Activated T-cell treated with anti-CD3 and anti-CD28 coated beads, Interleukin-2, amount 50 U/mL, for 24 hours (primary cell): ENCODE results near the gene UQCRHL.

Source experiments
- DNase-seq: peaks from one replicate; pipeline ENCODE4 v3.0.0-alpha.2; 2020
- H3K27ac Mint-ChIP-seq: 2 replicates; pipeline ENCODE4 v1.8.0; 2020; ENCODE audit warnings: mild to moderate bottlenecking, mixed read lengths
- H3K27me3 Mint-ChIP-seq: 2 replicates; pipeline ENCODE4 v1.8.0; 2020; ENCODE audit warnings: mixed read lengths
- H3K36me3 Mint-ChIP-seq: 2 replicates; pipeline ENCODE4 v1.8.0; 2020; ENCODE audit warnings: low read depth, mixed read lengths
- H3K4me1 Mint-ChIP-seq: 2 replicates; pipeline ENCODE4 v1.8.0; 2020; ENCODE audit warnings: low read depth, mixed read lengths
- H3K4me3 Mint-ChIP-seq: 2 replicates; pipeline ENCODE4 v1.8.0; 2020; ENCODE audit warnings: mild to moderate bottlenecking, moderate library complexity, mixed read lengths
- H3K9me3 Mint-ChIP-seq: 2 replicates; pipeline ENCODE4 v1.8.0; 2020; ENCODE audit warnings: mixed read lengths

UQCRHL gene

GRCh38 chr1:15761366-15762128 is 45.9 kb downstream of the UQCRHL start:
- Mint-ChIP-seq H3K9me3 (no peaks in the 10 kb centered on the region), H3K27ac (no peak overlapping the region), H3K27me3 (peaks cover 56% of the 10 kb centered on the region), H3K4me3 (no peak overlapping the region), H3K36me3 (no peaks in the 10 kb centered on the region), H3K4me1 (peaks cover 13% of the 10 kb centered on the region)
- no peak for DNase-seq

- H3K4me3 Mint-ChIP-seq: no peak overlapping the region
These were observed 46.8 kb downstream of the UQCRHL start for GRCh38 chr1:15760520-15761211.

GRCh38 chr1:15758953-15759661 is 48.3 kb downstream of the UQCRHL start:
- no peak overlapping the region for H3K27ac Mint-ChIP-seq
- peaks cover 18% of the 10 kb centered on the region for H3K4me1 Mint-ChIP-seq
- DNase-seq: peak; percentile 41
- peak overlapping the region; percentile 27 for H3K4me3 Mint-ChIP-seq
- H3K27me3 Mint-ChIP-seq: peaks cover 58% of the 10 kb centered on the region
- no peaks in the 10 kb centered on the region for H3K36me3 Mint-ChIP-seq
- H3K9me3 Mint-ChIP-seq: no peaks in the 10 kb centered on the region

More at GRCh38 chr1:15760520-15761211, 46.8 kb downstream of the UQCRHL start:
- Mint-ChIP-seq H3K36me3 (no peaks in the 10 kb centered on the region), H3K9me3 (no peaks in the 10 kb centered on the region), H3K27ac (no peak overlapping the region), H3K27me3 (peaks cover 60% of the 10 kb centered on the region), H3K4me1 (peaks cover 18% of the 10 kb centered on the region)
- DNase-seq: no peak

- H3K9me3 Mint-ChIP-seq: no peaks in the 10 kb centered on the region
- H3K36me3 Mint-ChIP-seq: no peaks in the 10 kb centered on the region
- peaks cover 18% of the 10 kb centered on the region for H3K4me1 Mint-ChIP-seq
- peak within 1 kb of the TSS; percentile 59 for H3K4me3 Mint-ChIP-seq
- H3K27me3 Mint-ChIP-seq: peaks cover 62% of the 10 kb centered on the region
- no peak for DNase-seq
- H3K27ac Mint-ChIP-seq: no peak within 1 kb of the TSS
These were observed 49.0 kb downstream of the UQCRHL start, which contains the start of gene FBLIM1 for GRCh38 chr1:15758343-15758931. Gene FBLIM1, plus strand, starts transcription at chr1:15758795. Its CDS starts 6,189 bp downstream, at chr1:15764984.

GRCh38 chr1:15757575-15758342 is 49.7 kb downstream of the UQCRHL start:
- DNase-seq: no peak
- Mint-ChIP-seq H3K36me3 (no peaks in the 10 kb centered on the region), H3K27ac (no peak overlapping the region), H3K4me3 (peak overlapping the region; percentile 59), H3K4me1 (peaks cover 18% of the 10 kb centered on the region), H3K27me3 (peaks cover 64% of the 10 kb centered on the region), H3K9me3 (no peaks in the 10 kb centered on the region)
